Fibroblast of peridontal ligament (primary cell): ENCODE results near the gene MOCOS.

Experiments used
- DNase-seq: peaks from one replicate; pipeline ENCODE4 v3.0.0-alpha.2; 2010; ENCODE audit errors: extremely low read depth

MOCOS gene

GRCh38 chr18:36303211-36303844 is 116.0 kb downstream of the MOCOS start:
- DNase-seq = no peak

GRCh38 chr18:36304723-36305122 is 117.4 kb downstream of the MOCOS start:
- DNase-seq = no peak

- no peak for DNase-seq
These were observed 118.1 kb downstream of the MOCOS start for GRCh38 chr18:36305375-36305774.

GRCh38 chr18:36307513-36307912 is 120.2 kb downstream of the MOCOS start:
- DNase-seq = no peak

- DNase-seq = no peak
These were observed 121.6 kb downstream of the MOCOS start for GRCh38 chr18:36308711-36309435.

GRCh38 chr18:36309436-36310391 is 122.4 kb downstream of the MOCOS start:
- peak; percentile 99 for DNase-seq

- no peak for DNase-seq
These were observed 123.8 kb downstream of the MOCOS start for GRCh38 chr18:36311026-36311570.

- peak; percentile 48 for DNase-seq
These were observed 125.6 kb downstream of the MOCOS start for GRCh38 chr18:36312806-36313395.

- peak; percentile 83 for DNase-seq
These were observed 126.8 kb downstream of the MOCOS start for GRCh38 chr18:36314098-36314497.

GRCh38 chr18:36314754-36315153 is 127.5 kb downstream of the MOCOS start:
- peak; percentile 94 for DNase-seq

- peak; percentile 64 for DNase-seq
These were observed 128.4 kb downstream of the MOCOS start for GRCh38 chr18:36315736-36316135.

GRCh38 chr18:36316246-36316645 is 128.9 kb downstream of the MOCOS start:
- peak; percentile 39 for DNase-seq
